Left lung (tissue), 10 donors: ENCODE results near the gene STN1. TPM values are rescaled to one million over a fixed set of nuclear protein-coding genes. Genes with fewer than 3 reads are reported as not detected.

ENCODE experiments used
- ATAC-seq: fragments of 200-7000 bp; cut with Tn5 transposase; one replicate; pipeline ENCODE4 v1.9.1; 2020; ENCODE audit warnings: moderate library complexity
- DNase-seq, 4 donors: peaks; one replicate each; pipeline ENCODE4 v3.0.0-alpha.2; 2013 to 2020
- H3K27ac ChIP-seq, 2 donors: fragments of 200-600 bp; sonication (generic) in 1 of 2; one replicate each; pipeline versions ENCODE4 v1.5.0 to v1.8.0; 2020 to 2021
- H3K27me3 ChIP-seq, 2 donors: fragments of 200-600 bp; sonication (generic) in 1 of 2; one replicate each; pipeline versions ENCODE4 v1.5.0 to v1.8.0; 2020 to 2021
- H3K36me3 ChIP-seq, 2 donors: fragments of 200-600 bp; sonication (generic) in 1 of 2; one replicate each; pipeline versions ENCODE4 v1.5.0 to v1.8.0; 2020 to 2021
- H3K4me1 ChIP-seq, 2 donors: fragments of 200-600 bp; one replicate each; pipeline ENCODE4 v1.8.0; 2021
- H3K4me3 ChIP-seq, 2 donors: fragments of 200-600 bp; sonication (generic) in 1 of 2; one replicate each; pipeline versions ENCODE4 v1.5.0 to v1.8.0; 2020 to 2021; ENCODE audit warnings: mild to moderate bottlenecking in 1 of 2
- H3K9me3 ChIP-seq, 2 donors: fragments of 200-600 bp; sonication (generic) in 1 of 2; one replicate each; pipeline versions ENCODE4 v1.5.0 to v1.8.0; 2020 to 2021
- CTCF ChIP-seq, 2 donors: fragments of 200-600 bp; sonication (generic) in 1 of 2; IDR thresholded peaks; one replicate each; pipeline versions ENCODE4 v1.5.0 to v1.8.0; 2021; ENCODE audit warnings: antibody characterized with exemption in 2 of 2
- intact Hi-C, 2 donors: fragments of 100-400 bp; cut with DNase I; formaldehyde crosslinking; loops; one replicate each; pipeline versions ENCODE4 v1.11.2 to v1.14.2; 2022
- polyA plus RNA-seq, 6 donors: library from polyadenylated mRNA; unstranded; fragments of 120-200 nt; gene quantifications; one replicate each; pipeline ENCODE4 v1.2.1, GENCODE V29; 2013; ENCODE audit not compliant: insufficient read length in 6 of 6
- total RNA-seq, 2 donors: library from RNA; stranded (reverse); fragmentation: NEBNext Ultra II Directional; extraction: Animal tissue kit (Norgen Biotek cat#: 25700); gene quantifications; one replicate each; pipeline ENCODE4 v1.2.1, GENCODE V29; 2021
- donor health status: DM: no; HTN: yes; CAD: no.
- donor health status: DM: no; HTN: no; CAD: no.

Gene STN1
- total and polyA plus RNA-seq, 8 donors, result 26.3 to 62.8 (median 29.8) TPM

DNA sequence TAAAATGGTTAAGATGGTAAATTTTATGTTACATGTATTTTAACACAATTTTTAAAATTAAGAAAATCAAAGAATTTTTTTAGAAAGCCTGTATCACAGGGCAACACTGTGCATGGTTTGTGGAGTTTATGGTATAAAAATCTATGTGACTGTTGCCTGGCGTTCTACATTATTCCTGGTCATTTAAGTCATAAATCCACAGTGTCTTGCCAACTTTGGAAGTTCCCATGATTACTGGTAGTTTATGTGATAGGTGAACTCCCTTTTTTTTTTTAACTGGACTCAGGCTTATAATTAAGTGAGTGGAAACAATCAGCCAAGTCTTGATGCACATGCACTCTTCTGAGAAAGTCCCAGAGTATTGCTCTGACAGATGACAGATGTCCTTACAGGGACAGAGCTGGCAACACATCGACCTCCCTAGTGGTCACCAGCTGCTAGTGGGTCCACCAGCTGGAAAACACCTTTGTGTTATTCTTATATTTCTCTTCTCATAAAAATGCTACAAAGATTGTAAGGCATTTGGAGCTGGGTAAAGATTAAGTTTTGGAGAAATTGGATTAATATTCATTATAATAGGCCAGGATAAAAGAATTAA is 8.8 kb upstream of the STN1 start:
- peaks cover 0 to 3% of the 10 kb centered on the region in 2 donors for H3K4me1 ChIP-seq
- H3K27ac ChIP-seq, result no peak overlapping the region
- TF ChIP-seq CTCF (IDR thresholded peaks at IDR 0.05), result no peak
- intact Hi-C loops, result no loop called here
- DNase-seq (no peak), ATAC-seq (no peak)
- no peaks in the 10 kb centered on the region for H3K9me3 ChIP-seq
- H3K4me3 ChIP-seq, result no peak overlapping the region
- H3K27me3 ChIP-seq, result no peaks in the 10 kb centered on the region
- no peaks in the 10 kb centered on the region for H3K36me3 ChIP-seq

- H3K27me3 ChIP-seq, result no peaks in the 10 kb centered on the region
- H3K36me3 ChIP-seq, result no peaks in the 10 kb centered on the region
- TF ChIP-seq CTCF (IDR thresholded peaks at IDR 0.05), result no peak
- H3K27ac ChIP-seq, result no peak overlapping the region
- DNase-seq, result no peak
- H3K4me3 ChIP-seq, result no peak overlapping the region
- no peaks in the 10 kb centered on the region for H3K9me3 ChIP-seq
- intact Hi-C loops, result no loop called here
- H3K4me1 ChIP-seq, result peaks cover 3 to 5% of the 10 kb centered on the region in 2 donors
- ATAC-seq, result no peak
Observed at GRCh38 chr10:103925591-103925990, 7.6 kb upstream of the STN1 start.

DNA sequence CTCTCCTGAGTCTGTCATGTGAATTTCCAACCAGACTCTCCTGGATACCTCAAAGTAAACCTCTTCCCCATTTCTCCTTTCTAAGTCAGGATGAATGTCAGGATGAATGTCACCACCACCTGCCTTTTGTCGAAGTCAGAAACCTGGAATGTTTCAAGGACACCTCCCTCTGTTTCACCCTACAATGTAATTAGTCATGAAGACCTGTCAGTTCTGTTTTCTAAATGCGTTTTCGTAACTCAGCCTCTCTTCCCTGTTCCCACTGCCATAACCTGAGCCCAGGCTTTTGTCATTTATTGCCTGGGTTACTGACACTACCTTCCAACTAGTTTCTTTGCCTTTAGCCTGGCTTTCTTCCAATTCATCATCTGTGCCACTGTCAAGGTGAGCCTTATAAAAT is 5.5 kb upstream of the STN1 start:
- no peak for ATAC-seq
- no peak for TF ChIP-seq CTCF (IDR thresholded peaks at IDR 0.05)
- H3K4me3 ChIP-seq, result no peak overlapping the region
- intact Hi-C loops, result no loop called here
- DNase-seq, result no peak
- no peak overlapping the region for H3K27ac ChIP-seq
- no peaks in the 10 kb centered on the region for H3K36me3 ChIP-seq
- no peaks in the 10 kb centered on the region for H3K27me3 ChIP-seq
- no peaks in the 10 kb centered on the region for H3K9me3 ChIP-seq
- peaks cover 9 to 12% of the 10 kb centered on the region in 2 donors for H3K4me1 ChIP-seq

- Histone ChIP-seq H3K4me1 (peaks cover 9 to 13% of the 10 kb centered on the region in 2 donors), H3K4me3 (no peak overlapping the region), H3K27ac (no peak overlapping the region), H3K9me3 (no peaks in the 10 kb centered on the region), H3K27me3 (no peaks in the 10 kb centered on the region), H3K36me3 (no peaks in the 10 kb centered on the region)
- no peak for ATAC-seq
- DNase-seq, result no peak
- intact Hi-C loops, result no loop called here
- TF ChIP-seq CTCF (IDR thresholded peaks at IDR 0.05), result no peak
Observed at GRCh38 chr10:103922659-103923058, 4.7 kb upstream of the STN1 start.

- Histone ChIP-seq H3K27me3 (no peaks in the 10 kb centered on the region), H3K27ac (no peak overlapping the region), H3K36me3 (no peaks in the 10 kb centered on the region), H3K4me1 (peaks cover 11 to 16% of the 10 kb centered on the region in 2 donors), H3K4me3 (no peak overlapping the region), H3K9me3 (no peaks in the 10 kb centered on the region)
- DNase-seq (no peak), ATAC-seq (no peak)
- no peak for TF ChIP-seq CTCF (IDR thresholded peaks at IDR 0.05)
- intact Hi-C loops, result no loop called here
Observed at GRCh38 chr10:103921750-103922195, 3.8 kb upstream of the STN1 start.
